Neutrophil (primary cell): ENCODE results near the gene SPDEF.

Source experiments
- H3K27ac ChIP-seq: fragments of 200-600 bp; sonication (generic); 2 replicates; pipeline ENCODE4 v1.5.1; 2016; ENCODE audit warnings: mild to moderate bottlenecking, moderate library complexity
- H3K27me3 ChIP-seq: fragments of 200-600 bp; sonication (generic); 2 replicates; pipeline ENCODE4 v1.6.0; 2016; ENCODE audit warnings: mild to moderate bottlenecking
- H3K36me3 ChIP-seq: fragments of 200-600 bp; sonication (generic); 2 replicates; pipeline ENCODE4 v1.5.1; 2017
- H3K4me1 ChIP-seq, 2 experiments: fragments of 200-600 bp in 1 of 2; sonication (generic) in 1 of 2; 1 replicate in 1 of 2; 2 replicates in 1 of 2; pipeline versions ENCODE4 v1.5.1 to v1.6.1; 2013 to 2016; ENCODE audit warnings: low read depth in 1 of 2, low read length in 1 of 2, mild to moderate bottlenecking in 1 of 2, moderate library complexity in 1 of 2; ENCODE audit not compliant: control insufficient read depth in 1 of 2, insufficient read depth in 1 of 2
- H3K4me3 ChIP-seq, 2 experiments: fragments of 200-600 bp in 1 of 2; sonication (generic) in 1 of 2; 1 replicate in 1 of 2; 2 replicates in 1 of 2; pipeline ENCODE4 v1.5.1; 2013 to 2016; ENCODE audit warnings: low read depth in 1 of 2, low read length in 1 of 2, mild to moderate bottlenecking in 1 of 2, moderate library complexity in 1 of 2
- H3K9me3 ChIP-seq: fragments of 200-600 bp; sonication (generic); 2 replicates; pipeline ENCODE4 v1.5.1; 2016
- CTCF ChIP-seq: fragments of 200-600 bp; sonication (generic); IDR thresholded peaks from 2 replicates; pipeline ENCODE4 v1.5.1; 2016; ENCODE audit warnings: antibody characterized with exemption

SPDEF gene

GRCh38 chr6:34556031-34556471 is at the start of gene SPDEF:
TSS of gene SPDEF (minus strand) at chr6:34556329. CDS start at chr6:34544455, 11,874 bp downstream.
- Histone ChIP-seq H3K27ac (no peak within 1 kb of the TSS), H3K9me3 (no peaks in the 10 kb centered on the region), H3K4me3 (no peak within 1 kb of the TSS), H3K36me3 (no peaks in the 10 kb centered on the region), H3K27me3 (peaks cover 9% of the 10 kb centered on the region), H3K4me1 (no peaks in the 10 kb centered on the region)
- TF ChIP-seq CTCF, result no peak

- H3K27me3 ChIP-seq, result no peaks in the 10 kb centered on the region
- TF ChIP-seq CTCF, result no peak
- H3K27ac ChIP-seq, result no peak overlapping the region
- no peak overlapping the region for H3K4me3 ChIP-seq
- H3K36me3 ChIP-seq, result peaks cover 31% of the 10 kb centered on the region
- no peaks in the 10 kb centered on the region for H3K9me3 ChIP-seq
- H3K4me1 ChIP-seq, result no peaks in the 10 kb centered on the region
These were observed 47.6 kb upstream of the SPDEF start for GRCh38 chr6:34603707-34604106.

- Histone ChIP-seq H3K36me3 (peaks cover 31% of the 10 kb centered on the region), H3K9me3 (no peaks in the 10 kb centered on the region), H3K27me3 (no peaks in the 10 kb centered on the region), H3K4me1 (no peaks in the 10 kb centered on the region), H3K27ac (no peak overlapping the region), H3K4me3 (no peak overlapping the region)
- no peak for TF ChIP-seq CTCF
These were observed 46.4 kb upstream of the SPDEF start for GRCh38 chr6:34602318-34603111.

- peaks cover 29% of the 10 kb centered on the region for H3K36me3 ChIP-seq
- no peaks in the 10 kb centered on the region for H3K27me3 ChIP-seq
These were observed 45.6 kb upstream of the SPDEF start for GRCh38 chr6:34601706-34602105.

GRCh38 chr6:34600796-34601195 is 44.7 kb upstream of the SPDEF start:
- Histone ChIP-seq H3K9me3 (no peaks in the 10 kb centered on the region), H3K27ac (no peak overlapping the region), H3K27me3 (no peaks in the 10 kb centered on the region), H3K36me3 (peaks cover 20% of the 10 kb centered on the region), H3K4me1 (no peaks in the 10 kb centered on the region), H3K4me3 (no peak overlapping the region)
- TF ChIP-seq CTCF, result no peak

More at GRCh38 chr6:34601706-34602105, 45.6 kb upstream of the SPDEF start:
- no peak for TF ChIP-seq CTCF
- Histone ChIP-seq H3K9me3 (no peaks in the 10 kb centered on the region), H3K27ac (no peak overlapping the region), H3K4me1 (no peaks in the 10 kb centered on the region), H3K4me3 (no peak overlapping the region)
